ENCODE results near the gene CAPN14.

DNA sequence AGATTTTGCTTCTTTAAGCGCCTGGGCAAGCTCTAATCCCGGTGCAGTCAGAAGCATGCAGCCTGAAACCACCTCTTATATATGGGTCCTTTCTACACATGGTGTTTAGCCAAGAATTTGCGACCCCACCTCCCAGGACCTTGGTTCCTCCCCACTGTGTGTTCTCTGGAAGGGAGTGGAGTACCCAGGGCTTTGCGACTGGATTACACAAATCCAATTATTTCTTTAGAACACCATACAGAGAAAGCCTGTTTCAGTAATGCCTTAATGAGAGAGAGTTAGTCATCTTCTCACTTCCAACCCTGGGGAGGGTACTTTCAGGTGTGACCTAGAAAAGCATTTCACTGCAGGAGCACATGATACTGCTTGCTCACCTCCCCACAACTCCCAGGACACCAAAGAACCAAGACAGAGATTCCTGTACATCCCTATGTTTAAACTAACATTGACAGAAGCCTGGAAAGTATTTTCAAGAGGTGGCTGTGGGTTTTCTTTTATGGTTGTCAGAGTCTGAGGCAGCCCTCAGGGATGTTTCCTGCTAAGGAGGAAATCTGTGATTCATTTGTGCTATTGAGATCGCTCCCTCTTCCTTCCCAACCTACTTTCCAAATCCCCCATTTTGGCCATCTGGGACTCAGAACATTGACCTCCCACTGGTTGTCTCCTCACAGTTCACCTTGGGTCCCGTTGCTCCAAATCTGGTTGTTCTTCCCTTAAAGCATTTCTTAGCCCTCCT lies at the start of gene CAPN14:
- TF ChIP-seq, protein P1, sequence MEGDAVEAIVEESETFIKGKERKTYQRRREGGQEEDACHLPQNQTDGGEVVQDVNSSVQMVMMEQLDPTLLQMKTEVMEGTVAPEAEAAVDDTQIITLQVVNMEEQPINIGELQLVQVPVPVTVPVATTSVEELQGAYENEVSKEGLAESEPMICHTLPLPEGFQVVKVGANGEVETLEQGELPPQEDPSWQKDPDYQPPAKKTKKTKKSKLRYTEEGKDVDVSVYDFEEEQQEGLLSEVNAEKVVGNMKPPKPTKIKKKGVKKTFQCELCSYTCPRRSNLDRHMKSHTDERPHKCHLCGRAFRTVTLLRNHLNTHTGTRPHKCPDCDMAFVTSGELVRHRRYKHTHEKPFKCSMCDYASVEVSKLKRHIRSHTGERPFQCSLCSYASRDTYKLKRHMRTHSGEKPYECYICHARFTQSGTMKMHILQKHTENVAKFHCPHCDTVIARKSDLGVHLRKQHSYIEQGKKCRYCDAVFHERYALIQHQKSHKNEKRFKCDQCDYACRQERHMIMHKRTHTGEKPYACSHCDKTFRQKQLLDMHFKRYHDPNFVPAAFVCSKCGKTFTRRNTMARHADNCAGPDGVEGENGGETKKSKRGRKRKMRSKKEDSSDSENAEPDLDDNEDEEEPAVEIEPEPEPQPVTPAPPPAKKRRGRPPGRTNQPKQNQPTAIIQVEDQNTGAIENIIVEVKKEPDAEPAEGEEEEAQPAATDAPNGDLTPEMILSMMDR (IDR thresholded peaks at IDR 0.05; ENCODE audit: low read length): no peak
- TF ChIP-seq EZH2 (optimal IDR thresholded peaks at IDR 0.05; ENCODE audit: low read depth, low read length) (no peak), EZH2phosphoT487 (IDR thresholded peaks at IDR 0.05; ENCODE audit: low read length) (no peak)

All from MM.1S (cell line).